Endometrial microvascular endothelial cells (primary cell): ENCODE data around the gene SLC39A13. TPM values are rescaled to one million over a fixed set of nuclear protein-coding genes. Genes with fewer than 3 reads are reported as not detected.

ENCODE experiments used
- in situ Hi-C: cut with HindIII; loops from 2 replicates; pipeline ENCODE4 v1.10.0; 2017; ENCODE audit warnings: low sequenced_read_pairs, low pct_unique_long_range_greater_than_20kb; ENCODE audit errors: inconsistent ontology term
- total RNA-seq: library from RNA; depleted of rRNA; stranded (reverse); fragments of >200 nt; gene quantifications from one replicate; pipeline ENCODE4 v1.2.3, GENCODE V29; 2015; ENCODE audit errors: inconsistent ontology term

Gene SLC39A13
- total RNA-seq, 1 donor from 2014 or later = 133 TPM

DNA sequence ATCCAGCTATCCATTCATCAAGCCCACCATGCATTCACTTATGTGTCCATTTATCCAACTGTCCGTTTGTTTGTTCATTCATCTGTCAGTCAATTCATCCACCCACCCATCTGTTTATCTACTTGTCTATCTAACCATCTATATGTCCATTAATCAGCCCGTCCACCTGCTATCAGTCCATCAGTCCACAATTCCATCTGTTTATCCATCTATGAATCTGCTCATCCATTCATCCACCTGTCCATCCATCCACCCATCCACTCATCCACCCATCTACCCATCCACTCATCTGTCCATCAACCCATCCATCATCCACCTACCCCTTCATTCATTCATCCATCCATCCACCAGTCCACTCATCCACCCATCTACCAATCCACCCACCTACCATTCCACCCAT is 29.1 kb upstream of the SLC39A13 start:
- in situ Hi-C loops = no loop called here

- in situ Hi-C loops = no loop called here
Measured at GRCh38 chr11:47380078-47380477, 28.3 kb upstream of the SLC39A13 start.

- in situ Hi-C loops = no loop called here
Measured at GRCh38 chr11:47383071-47383470, 25.3 kb upstream of the SLC39A13 start.

GRCh38 chr11:47384498-47384897 is 23.9 kb upstream of the SLC39A13 start:
- in situ Hi-C loops = no loop called here

DNA sequence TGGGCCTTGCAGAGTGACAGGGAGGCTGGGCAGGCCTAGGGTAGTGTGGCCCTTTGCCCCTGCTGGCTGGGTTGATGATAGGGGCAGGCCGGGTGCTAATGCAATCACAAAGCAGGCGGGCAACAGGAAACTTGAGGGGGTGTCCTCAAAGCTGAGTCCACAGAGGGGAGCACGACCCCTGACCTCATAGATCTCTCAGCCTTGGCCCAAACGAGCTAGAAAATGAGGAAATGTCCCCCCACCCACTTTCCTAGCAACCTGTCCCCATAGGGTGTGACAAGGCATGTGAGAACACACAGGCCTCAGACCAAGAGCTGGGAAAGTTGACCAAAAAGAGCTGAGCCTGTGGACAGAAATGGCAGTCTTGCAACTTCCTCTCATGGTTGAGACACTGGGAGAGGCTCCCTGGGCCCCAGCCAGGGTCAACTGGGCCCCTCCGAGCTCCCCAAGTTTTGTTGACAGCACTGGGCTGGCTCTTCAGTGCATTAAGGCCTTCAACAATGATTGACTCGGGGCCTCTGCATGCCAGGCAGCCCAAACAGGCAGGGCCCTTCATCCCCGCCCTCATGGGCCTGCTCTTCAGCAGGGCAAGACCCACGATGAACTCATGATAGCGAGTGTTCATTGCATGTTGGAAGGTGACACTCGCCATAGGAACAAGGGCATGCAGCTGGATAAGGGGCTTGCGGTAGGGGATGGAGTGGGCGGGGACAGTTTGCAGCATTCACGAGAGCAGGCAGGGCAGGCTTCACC is 20.3 kb upstream of the SLC39A13 start:
- in situ Hi-C loops = no loop called here

GRCh38 chr11:47388697-47389576 is 19.5 kb upstream of the SLC39A13 start:
- in situ Hi-C loops = no loop called here

DNA sequence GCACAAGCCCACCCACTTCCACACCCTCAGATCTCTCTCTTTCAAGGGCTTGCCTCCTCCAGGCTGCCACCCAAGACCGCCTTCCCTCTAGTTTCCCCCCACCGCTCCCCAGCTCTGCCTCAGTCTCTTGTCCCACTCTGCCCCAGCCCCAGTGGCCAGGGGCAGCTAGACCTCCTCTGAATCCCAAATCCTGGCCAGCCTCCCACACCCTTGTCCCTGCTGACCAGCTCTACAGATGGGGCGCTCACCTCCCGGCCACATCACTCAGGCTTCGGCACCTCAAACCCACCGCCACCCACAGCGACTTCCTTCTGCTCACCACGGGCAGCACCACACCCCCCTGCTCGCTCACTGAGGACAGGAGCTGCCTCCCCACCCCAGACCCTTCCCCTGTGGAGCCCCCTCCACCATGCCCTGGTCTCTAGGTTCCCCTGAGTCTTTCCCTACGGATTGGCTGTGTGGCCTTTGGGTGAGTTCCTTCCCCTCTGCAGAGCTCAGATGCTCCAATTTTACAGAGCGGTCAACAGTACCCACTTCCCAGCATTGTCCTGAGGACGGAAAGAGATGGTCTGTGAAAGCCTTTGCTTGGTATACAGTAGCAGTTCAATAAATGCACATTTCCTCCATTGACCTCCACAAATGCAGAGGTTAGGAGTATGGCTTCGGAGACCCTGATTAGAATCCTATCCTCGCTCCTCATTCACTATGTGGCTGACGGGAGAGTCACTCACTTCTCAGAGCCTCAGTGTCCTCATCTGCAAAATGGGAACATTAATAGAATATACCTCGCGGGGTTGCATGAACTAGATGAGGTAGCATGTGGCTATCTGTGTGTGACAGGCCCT is 18.6 kb upstream of the SLC39A13 start:
- in situ Hi-C loops = no loop called here

- in situ Hi-C loops = no loop called here
Measured at GRCh38 chr11:47390422-47390760, 18.0 kb upstream of the SLC39A13 start.

GRCh38 chr11:47391077-47391583 is 17.3 kb upstream of the SLC39A13 start:
- in situ Hi-C loops = no loop called here

GRCh38 chr11:47391711-47392432 is 16.5 kb upstream of the SLC39A13 start:
- in situ Hi-C loops = no loop called here

GRCh38 chr11:47392546-47393162 is 15.7 kb upstream of the SLC39A13 start:
- in situ Hi-C loops = no loop called here

DNA sequence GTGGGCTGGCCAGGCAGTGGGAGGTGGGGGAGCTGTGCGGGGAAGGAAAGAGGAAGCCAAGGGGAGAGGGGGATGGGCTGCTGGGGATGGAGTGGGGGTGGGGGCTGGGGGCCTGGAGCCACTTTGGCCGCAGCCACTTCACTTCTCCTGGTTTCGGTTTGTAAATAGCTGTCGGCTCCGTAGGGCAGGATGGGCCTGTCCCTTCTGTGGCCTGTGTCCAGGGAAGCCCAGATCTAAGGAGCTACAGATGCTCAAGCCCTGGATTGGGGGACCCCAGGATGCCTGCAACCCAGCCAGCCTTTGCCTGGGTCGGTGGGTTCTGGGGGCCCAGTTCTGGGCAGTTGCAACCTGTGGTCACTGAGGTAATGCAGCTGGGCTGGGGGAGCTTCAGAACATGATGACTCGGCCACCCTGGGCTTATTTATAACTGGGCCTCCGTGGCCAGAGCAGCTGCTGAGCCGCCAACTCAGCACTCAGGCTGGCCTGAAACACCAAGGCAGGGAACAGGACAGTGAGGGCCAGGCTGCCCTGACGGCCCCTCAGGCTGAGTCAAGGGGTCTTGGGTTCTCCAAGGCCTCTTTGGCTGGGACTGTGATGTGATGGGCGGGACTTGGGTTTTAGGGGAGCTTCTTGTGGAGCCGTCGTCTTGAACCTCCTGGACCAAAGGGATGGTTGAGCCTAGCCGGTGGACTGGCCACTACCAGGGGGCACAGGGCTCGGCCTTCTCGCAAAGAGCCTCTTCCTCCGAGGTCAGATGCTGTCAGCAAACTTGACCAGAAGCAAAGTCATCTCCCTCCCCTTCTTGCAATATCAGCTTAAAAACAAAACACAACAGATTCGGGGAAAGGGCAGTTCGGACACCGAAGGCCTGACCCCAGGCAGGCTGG is 15.0 kb upstream of the SLC39A13 start:
- in situ Hi-C loops = no loop called here

DNA sequence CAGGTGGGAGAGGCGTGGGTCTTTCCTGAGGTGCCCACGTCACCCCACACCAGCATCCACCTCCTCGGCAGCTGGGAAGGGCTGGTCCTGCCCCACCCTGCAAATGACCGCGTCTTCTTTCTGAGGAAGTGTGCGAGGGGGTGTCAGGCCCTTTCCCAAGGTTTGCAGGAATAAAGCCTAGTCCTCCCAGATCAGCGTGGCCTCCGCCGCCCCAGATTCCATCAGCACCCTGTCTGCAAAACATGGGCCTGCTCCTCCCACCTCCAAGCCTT is 14.4 kb upstream of the SLC39A13 start:
- in situ Hi-C loops = no loop called here

GRCh38 chr11:47394322-47395222 is 13.8 kb upstream of the SLC39A13 start:
- in situ Hi-C loops = no loop called here

DNA sequence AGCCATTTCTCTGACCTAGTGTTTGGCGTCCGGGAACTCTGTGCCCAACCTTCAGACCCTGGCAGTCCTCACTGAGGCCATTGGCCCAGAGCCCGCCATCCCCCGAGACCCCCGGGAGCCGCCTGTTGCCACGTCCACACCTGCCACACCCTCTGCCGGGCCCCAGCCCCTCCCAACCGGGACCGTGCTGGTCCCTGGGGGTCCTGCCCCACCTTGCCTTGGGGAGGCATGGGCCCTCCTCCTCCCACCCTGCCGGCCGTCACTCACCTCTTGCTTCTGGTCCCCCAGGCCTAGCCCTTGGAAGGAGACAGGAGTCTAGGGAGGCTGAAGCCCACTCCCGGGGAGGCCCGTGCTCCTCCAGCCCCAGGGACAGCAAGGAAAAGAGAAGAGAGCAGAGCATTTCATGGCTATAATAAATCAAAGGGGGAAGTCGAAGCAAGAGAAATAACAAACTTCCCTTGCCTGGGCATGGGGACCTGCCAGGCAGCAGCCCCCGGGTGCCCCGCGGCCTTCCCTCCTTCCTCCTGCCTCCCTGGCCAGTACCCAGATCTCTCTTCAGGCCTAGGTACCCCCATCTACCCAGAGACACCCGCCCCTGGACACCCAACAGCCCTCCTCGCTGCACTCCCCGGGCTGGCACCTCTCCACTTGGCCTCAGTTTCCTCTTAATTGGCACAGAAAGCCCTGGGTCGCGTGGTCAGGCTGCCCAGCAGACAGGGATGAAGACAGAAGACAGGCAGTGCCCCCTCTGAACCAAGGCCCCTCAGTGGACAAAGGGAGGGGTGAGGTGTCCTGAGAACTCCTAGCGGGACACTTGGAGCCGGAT is 13.0 kb upstream of the SLC39A13 start:
- in situ Hi-C loops = no loop called here

DNA sequence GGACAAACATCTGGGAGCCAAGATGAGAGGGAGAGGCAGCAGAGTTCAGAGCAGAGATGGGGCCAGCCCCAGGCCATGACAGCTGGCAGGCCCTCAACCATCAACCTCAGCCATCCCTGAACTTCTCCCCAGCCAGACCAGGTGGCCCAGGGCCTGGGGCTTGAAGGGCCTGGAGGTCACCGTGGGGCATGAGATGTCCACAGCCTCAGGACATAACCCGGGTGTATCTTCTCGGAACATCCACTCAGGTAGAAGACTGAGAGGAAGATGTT is 12.4 kb upstream of the SLC39A13 start:
- in situ Hi-C loops = no loop called here
